Vagina (tissue), 2 donors: ENCODE results near the gene PDIA5.

ENCODE experiments used
- CTCF ChIP-seq, 3 experiments: fragments of 450-650 bp in 2 of 3; fragments of 200-600 bp in 1 of 3; sonication (generic) in 1 of 3; IDR thresholded peaks; one replicate each; pipeline ENCODE4 v1.5.1; 2017 to 2019; ENCODE audit warnings: antibody characterized with exemption in 3 of 3, mild to moderate bottlenecking in 2 of 3, moderate library complexity in 2 of 3
- POLR2A ChIP-seq, 2 donors: fragments of 450-650 bp; IDR thresholded peaks; one replicate each; pipeline ENCODE4 v1.6.1; 2017; ENCODE audit warnings: antibody characterized with exemption in 2 of 2, mild to moderate bottlenecking in 2 of 2, moderate library complexity in 2 of 2

- no peak for TF ChIP-seq CTCF (IDR thresholded peaks at IDR 0.05)
- no peak for TF ChIP-seq POLR2A (IDR thresholded peaks at IDR 0.05)
Observed at GRCh38 chr3:123050666-123051065, 16.2 kb upstream of the PDIA5 start.
